CD4-positive, alpha-beta T cell treated with Interleukin-17A for 4 hours (primary cell): ENCODE results near the gene PPY.
"Not testable (repeated sequence)": the region's sequence is repeated elsewhere in the genome, so short reads cannot be mapped to it uniquely, and the experiment has no call there.

Experiments used
- DNase-seq: peaks from one replicate; pipeline ENCODE4 v3.0.0-alpha.2; 2020; ENCODE audit warnings: mixed read lengths

PPY gene, protein sequence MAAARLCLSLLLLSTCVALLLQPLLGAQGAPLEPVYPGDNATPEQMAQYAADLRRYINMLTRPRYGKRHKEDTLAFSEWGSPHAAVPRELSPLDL

DNA sequence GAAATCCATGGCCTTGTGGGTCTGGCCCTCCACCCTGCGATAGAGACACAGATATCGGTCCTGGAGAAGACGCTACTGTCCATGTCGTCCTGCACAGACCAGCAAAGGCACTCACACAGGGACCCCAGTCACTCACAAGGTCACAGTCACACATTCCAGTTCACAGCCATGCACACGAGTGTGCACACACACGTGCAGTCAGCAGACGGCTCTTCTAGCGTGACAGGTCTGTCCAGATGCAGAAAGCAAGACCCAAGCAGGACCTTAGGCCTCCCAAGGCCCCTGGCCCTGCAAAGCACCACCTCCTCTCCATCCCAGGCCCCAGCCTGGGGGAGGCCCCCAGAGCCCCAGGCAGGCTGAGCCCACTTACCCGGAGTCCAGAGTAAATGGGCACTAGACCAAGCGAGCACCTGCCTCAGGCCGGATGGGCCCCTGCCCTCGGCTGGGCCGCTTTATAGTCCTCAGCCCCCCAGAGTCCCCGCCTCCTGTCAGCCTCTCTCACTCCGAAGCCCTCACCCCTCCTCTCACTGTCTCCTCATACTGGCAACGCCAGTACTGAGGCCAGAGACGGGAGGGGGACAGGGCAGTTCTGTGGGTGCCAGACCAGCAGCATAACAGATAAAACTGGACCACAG is at the start of gene PPY:
Gene PPY, minus strand, starts transcription at position 426 of the 635 bp plus-strand sequence. CDS start 822 bp downstream, outside the sequence.
- DNase-seq, result no peak

DNA sequence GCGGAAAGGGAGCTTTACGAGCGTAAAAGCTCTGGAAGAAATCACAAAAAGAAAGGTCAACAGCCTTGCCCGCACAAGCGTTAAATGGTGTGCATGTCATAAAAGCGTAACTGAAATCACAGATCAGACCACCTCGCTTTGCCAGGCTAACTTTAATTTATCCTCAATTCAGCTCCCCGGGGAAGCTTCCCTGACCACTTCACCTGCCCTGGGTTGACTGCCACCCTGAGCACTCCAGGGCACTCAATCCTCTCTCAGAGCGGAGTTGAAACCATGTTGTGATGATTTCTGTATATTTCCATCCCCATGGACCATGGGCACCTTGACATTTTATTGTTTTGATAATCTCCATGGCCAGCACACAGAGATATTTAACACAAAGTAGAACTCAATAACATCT is 46.0 kb upstream of the PPY start:
- no peak for DNase-seq

DNA sequence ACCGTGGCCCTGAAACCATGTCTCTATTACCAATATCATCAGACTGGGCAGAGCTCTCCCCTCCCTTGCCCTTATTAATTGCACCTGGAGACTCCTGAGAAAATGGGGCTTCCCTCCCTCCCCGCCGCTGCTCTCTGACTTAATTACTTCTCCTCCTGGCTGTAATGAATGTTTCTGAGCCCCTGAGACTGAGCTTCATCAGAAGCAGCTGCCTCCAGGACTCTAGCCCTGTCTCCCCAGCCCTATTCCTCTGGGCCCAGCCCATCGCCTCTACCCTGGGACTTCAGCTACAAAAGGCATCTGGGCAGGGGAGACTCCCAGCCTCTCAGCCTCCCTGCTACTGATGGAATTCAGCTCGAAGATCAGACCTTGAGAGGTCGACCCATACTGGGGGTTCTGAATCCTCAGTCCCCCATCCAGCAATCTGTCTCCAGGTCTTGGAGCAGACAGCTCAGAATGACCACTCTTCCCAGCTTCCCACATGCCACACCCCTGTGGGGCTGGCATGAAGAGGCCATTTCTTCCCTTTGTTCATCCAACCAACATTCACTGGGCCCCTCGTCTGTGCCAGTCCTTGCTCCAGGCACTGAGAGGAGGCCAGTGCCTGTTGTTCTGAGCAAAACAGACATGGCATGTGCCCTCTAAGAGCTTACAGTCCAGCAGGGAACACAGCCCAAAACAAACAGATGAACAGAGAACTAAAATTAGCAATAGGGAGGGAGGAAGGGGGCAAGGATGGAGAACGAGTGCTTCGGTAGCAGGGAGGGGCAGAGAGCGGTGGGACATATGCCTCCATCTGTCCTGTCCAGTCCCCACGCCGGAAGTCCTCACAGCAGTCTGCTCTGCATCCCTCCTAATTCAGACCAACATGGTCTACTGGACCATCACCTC is 45.1 kb upstream of the PPY start:
- DNase-seq, result no peak

DNA sequence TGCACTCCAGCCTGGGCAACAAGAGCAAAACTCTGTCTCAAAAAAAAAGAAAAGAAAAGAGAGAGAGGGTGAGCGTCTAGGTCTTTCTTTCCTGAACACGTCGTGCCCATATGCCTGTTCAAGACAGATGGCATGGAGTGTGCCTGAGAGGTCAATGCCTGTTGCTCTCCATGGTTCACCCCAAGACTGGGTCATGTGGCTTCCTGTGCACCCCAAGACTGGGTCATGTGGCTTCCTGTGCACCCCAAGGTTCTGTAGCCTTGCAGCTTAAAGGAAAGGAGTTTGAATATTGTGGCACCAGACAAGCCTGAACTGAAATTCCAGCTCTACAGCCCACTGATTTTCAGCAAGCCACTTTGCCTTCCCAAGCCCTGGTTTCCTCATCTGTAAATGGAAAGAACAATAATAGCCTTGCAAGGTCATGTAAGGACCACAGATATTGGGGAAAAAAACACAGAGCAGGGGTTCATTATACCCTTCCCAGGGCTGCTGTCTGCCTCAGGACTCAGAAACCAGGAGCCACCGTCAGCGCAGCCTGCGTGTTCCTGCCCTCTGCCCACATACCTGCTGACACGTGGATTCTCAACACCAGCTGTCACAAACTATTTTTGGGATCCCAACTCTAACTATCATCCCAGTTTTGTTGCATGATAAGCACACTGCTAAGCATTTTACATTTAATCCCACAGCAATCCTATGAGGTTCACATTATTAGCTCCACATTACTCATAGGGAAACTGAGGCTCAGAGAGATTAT is 44.1 kb upstream of the PPY start:
- DNase-seq, result no peak

DNA sequence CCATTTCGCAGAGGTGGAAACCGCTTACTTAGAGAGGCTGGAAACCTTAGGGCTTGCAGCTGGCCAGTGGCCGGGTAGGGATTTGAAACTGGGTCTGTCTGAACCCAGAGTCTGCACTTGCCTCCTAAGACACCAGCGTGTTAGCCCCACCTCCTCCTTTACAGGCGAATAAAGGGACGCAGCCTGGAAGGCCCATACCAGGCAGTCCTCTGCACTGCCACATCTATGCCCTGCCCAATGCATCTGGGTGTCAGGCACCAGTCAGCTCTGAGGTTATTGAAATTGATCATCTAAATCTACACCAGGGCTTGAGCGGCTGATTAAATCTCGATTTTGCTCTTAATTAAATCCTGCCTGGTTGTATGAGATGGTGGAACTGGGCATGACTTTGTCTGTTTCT is 42.2 kb upstream of the PPY start:
- DNase-seq, result no peak

DNA sequence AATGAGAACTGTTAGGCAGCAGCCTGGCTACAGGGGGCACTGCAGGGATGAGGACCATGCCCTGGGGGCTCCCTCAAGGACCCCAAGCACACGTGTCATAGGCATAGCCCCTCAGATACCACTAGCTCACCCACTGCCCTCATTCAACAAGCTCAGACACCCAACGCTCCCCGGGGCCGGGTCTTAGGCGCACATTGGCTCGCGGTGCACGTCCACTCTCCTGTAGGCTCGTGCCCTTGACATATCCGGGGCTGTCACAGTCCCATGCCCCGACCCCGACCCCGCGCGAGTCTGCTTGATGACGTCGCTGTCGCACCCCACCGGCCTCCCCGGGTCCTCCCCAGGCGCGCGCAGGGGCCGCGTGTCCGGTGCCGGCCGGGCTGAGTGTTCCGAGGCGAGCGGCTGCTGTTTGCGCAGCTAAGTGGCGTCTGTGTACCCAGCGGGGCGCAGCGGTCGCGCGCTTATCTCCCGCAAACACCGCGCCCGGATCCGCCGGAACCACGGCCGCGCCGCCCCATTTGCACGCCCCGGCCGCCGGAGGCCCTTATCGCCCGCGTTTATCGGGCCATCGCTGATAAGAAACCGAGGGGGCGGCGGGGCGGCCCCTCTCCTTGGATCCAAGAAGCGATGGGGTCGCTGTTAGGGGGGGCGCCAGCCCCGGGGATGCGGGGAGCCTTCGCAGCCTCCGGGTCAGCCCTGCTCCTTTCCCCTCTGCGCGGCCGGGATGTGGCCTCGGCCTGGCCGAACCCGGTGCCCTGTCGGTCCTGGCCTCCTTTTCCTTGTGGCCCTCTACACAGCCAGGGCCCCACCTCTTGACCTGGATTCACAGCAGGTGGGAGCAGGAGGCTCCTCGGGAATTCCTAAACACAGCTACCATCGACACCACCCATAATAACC is 41.5 kb upstream of the PPY start:
- no peak for DNase-seq

DNA sequence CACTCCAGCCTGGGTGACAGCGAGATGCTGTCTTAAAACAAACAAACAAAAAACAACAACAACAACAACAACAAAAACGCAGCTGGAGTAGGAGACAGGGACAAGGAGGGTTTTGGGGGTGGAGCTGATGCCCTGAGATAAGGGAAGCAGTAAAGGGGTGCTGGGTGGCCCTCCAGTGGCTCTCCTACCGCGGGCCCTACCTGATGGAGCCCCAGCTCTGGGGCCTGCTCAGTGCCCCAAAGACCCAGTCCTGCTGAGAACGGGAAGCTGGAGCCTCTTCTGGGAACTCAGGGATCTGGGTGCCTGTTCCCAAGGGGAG is 40.9 kb upstream of the PPY start:
- no peak for DNase-seq

DNA sequence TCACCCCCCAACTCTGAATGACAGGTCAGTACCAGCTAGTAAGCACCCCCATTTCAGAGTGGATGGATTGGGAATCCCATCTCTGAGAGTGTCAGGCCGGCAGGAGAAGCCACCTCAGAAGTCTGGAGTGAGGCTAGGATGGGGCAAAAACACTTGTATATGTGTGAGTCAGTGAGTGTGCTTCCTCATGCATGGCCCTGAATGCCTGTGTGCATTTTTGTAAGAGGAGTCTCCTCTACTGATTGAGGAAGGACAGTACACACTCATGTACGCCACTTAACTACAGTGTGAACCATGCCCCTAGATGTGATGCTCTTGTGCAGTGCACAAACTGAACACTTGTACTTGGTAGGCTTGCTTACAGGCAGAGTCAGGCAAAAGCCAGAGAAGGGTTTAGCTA is 39.9 kb upstream of the PPY start:
- DNase-seq, result no peak

DNA sequence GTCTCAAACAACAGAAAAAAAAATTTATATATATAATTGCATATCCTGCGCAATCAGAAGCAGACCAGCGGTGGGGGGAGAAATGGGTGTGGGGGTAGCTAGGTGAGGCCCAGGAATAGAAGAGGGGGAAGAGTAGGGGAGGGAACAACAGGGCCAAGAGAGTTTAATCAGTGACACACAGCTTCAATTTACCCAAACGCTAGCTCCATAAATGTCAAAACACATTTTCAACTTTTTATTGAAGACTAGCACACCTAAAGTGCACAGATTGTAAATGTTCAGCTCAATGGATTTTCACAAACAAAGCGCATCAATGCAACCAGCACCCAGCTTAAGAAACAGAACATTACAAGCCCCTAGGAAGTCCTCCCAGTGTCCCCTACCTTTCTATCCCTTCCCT is 37.4 kb upstream of the PPY start:
- no peak for DNase-seq

DNA sequence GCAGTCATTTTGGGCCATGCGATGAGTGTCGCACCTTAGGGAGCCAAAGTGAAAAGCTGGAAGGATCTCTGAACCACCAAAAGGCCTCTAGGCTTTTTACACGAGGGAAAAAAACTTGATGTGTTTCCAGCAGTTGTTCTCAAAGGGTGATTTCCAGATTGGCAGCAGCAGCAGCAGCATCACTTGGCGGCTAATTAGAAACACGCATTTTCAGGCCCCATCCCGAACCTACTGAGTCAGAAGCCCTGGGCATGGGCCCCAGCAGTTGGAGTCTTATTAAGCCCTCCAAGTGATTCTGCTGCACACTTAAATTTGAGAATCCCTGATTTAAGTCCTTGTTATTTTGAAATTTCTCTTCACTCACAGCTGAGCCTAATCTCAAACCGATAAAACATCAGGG is 36.7 kb upstream of the PPY start:
- DNase-seq, result no peak

DNA sequence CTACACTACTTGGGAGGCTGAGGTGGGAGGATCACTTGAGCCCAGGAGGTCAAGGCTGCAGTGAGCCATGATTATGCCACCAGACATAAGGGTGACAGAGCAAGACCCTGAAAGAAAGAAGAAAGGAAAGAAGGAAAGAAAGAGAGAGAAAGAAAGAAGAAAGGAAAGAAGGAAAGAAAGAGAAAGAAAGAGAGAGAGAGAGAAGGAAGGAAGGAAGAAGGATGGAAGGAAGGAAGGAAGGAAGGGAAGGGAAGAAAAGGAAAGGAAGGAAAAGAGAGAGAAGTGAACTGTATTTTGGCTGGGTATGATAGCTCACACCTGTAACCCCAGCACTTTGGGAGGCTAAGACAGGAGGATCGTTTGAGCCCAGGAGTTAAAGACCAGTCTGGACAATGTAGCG is 35.8 kb upstream of the PPY start:
- no peak for DNase-seq

DNA sequence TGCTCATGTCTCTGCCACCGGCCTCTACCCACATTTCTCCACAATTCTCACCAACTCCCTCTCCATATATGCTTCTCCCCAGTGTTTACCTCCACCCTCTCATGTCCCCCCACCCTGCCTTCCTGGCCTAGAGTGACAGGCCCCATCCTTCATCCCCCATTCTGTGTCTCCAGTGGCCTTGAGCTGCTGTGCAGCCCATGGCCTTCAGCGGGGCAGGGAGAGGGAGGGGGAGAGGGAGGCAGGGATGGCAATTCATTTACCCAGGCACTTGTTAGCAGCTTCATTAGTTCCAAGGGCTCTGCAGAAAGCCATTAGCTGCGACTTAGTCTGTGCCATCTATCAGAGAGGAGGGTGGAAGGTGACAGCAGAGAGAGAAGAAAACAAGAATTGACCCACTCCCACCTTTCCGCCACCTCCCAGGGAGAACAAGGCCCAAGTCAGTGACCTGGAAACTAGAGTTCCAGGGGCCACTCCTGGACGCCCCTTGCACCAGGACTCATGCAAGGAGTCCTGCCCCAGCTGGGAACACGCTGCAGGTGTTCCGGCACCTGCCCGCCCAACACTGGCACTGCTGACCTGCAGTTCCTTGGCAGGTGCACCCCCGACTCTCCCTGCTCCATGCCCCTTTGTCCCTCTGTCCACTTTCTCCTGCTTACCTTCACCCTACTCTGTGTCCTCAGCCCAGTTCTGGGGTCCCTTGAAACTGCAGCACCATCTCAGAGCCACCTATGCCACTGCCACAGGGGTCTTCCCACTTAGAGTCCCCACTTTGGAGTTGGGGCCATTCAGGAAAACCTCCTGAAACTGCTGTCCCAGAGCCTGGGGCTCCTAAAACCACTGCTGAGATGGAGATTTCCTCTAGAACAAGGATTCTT is 34.9 kb upstream of the PPY start:
- no peak for DNase-seq

DNA sequence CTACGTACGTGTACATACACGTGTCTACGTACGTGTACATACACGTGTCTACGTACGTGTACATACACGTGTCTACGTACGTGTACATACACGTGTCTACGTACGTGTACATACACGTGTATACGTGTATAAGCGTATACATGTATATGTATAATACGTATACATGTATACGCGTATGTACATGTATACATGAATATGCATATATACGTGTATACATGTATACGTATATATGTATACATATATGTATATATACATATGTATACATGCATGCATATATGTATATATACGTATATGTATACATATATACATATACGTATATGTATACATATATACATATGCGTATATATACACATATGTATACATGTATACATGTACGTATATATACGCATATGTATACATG is 33.6 kb upstream of the PPY start:
- DNase-seq, result no peak

DNA sequence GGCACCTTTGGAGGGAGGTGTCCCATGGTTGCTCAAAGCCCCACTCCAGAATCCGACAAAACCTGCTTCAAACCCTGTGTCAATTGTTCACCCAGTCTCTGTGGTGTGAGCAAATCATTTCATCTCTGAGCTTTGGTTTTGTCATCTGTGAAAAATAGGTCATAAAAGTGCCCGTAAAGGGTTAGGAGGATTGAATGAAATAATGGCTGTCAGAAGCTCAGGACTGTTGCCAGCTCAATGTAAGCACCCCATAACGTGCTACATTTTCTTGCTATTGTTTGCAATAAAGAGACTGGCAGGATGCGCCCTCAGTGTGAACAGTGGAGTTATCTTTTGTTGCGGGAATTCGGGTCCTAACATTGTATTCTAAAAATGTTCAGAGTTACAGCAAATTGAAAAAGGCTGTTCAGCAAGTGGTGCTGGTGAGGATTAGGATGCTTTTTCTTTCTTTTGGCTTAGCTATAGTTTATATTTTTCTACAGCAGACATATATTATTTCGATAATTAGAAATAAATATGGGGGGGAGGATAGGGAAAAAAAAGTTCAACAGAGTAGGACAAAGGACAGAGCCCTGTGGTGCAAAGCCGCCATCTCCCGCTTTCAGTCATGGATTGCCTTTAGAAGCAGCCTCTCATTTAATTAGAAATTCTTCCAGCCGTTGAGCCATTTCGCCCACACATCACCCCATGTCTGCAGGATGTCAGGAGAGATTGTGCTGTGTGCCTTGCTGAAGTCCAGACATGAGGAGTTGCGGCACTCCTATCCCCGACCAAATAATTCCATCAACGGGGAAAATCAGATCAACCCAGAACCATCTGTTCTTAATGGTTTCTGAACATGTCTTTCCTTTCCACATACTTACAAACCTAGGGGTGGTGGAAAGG is 32.3 kb upstream of the PPY start:
- DNase-seq, result no peak

DNA sequence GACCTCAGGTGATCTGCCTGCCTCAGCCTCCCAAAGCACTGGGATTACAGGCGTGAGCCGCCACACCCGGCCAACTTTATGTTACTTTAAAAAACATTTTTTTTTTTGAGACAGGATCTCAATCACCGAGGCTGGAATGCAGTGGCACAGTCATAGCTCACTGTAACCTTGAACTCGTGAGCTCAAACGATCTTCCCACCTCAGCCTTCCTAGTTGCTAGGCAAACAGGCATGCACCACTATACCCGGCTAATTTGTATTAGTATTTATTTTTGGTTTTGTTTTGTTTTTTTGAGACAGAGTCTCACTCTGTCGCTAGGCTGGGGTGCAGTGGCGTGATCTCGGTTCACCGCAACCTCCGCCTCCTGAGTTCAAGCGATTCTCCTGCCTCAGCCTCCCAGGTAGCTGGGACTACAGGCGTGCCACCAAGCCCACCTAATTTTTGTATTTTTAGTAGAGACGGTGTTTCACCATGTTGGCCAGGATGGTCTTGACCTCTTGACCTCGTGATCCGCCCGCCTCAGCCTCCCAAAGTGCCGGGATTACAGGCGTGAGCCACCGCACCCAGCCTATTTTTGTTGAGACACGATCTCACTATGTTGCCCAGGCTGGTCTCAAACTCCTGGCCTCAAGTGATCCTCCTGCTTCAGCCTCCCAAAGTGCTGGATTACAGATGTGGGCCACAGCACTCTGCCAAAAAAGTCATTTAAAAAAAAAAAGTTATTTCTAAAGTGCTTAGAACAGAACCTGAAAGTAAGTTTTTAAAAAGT is 30.4 kb upstream of the PPY start:
- DNase-seq, result not testable (repeated sequence)

DNA sequence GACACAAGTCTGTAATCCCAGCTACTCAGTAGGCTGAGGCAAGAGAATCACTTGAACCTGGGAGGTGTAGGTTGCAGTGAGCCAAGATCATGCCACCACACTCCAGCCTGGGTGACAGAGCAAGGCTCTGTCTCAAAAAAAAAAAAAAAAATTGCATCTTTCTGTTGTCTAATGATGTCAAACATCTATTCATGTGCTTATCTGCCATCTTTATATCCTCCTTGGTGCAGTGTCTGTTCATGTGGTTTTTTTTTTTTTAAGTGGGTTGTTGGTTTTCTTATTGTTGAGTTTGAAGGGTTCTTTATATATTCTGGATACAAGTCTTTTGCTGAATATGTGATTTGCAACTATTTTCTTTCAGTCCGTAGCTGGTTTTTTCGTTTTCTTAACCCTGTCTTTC is 29.2 kb upstream of the PPY start:
- DNase-seq, result not testable (repeated sequence)

DNA sequence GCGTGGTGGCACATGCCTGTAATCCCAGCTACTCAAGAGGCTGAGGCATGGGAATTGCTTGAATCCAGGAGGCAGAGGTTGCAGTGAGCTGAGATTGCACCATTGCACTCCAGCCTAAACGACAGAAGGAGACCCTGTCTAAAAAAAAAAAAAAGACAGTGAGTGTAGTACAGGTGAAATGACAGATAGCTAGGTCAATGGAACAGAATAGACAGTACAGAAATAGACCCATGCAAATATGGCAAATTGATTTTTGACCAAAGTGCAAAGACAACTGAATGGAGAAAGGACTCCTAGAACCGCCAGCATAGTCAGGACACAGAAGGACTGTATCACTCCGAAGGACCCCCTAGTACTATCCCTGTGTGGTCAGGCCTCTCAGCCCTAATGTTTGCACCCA is 28.1 kb upstream of the PPY start:
- no peak for DNase-seq

DNA sequence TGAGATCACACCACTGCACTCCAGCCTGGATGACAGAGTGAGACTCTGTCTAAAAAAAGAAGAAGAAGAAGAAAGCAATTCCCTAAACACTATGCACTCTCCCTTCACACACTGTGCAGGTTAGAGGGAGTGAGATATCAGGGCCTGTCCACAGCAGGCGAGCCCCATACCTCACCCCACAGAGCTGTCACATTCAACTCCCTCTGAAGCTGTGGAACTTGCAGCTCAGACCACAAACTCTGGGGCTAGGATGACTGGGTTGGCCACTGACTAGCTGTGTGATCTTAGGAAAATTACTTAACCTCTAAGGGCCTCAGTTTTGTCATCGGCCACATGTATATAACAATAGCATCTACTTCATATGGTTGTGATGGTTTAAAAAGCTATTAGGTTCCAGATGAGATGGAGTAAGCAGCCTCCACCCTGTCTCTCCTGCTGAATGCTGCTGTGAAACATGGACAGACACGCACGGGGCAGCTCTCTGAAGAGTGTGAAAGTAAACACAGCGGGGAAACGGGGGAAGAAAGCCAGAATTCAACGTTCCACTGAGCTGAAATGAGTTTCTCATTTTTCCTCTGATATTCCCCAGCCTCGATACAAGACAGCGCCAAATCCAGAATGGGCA is 25.1 kb upstream of the PPY start:
- no peak for DNase-seq

DNA sequence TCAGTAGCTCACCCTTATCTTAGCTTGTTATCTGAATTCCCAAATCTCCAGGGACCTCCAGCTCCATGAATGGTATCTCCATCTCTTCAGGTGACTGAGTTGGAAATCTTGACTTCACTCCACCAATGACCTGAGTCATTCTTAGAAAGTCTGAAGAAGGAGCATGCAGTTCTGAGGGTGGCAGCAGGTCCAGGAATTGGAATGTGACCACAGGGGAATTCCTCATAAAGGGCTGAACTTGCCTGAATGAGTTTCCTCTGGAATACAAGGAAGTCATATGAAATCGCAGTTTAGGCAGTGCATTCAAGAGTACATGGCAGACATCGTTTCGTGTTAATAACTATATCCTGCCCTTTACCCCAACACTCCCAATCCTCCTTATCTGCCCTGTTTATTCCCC is 24.0 kb upstream of the PPY start:
- DNase-seq, result no peak
